ENCODE results near the gene CAPNS2. TPM values are rescaled to one million over a fixed set of nuclear protein-coding genes. Genes with fewer than 3 reads are reported as not detected.
"Not testable (repeated sequence)": the region's sequence is repeated elsewhere in the genome, so short reads cannot be mapped to it uniquely, and the experiment has no call there.

Gene CAPNS2
- total RNA-seq, 1 experiment from 2014 or later: not detected

- Mint-ChIP-seq H3K4me1 (ENCODE audit: low read depth, unreplicated experiment) (no peaks in the 10 kb centered on the region), H3K9me3 (ENCODE audit: low read depth, unreplicated experiment) (peaks cover 7% of the 10 kb centered on the region), H3K27me3 (ENCODE audit: unreplicated experiment) (no peaks in the 10 kb centered on the region), H3K4me3 (ENCODE audit: low read depth, unreplicated experiment) (no peak overlapping the region), H3K36me3 (ENCODE audit: insufficient read depth, unreplicated experiment) (no peaks in the 10 kb centered on the region), H3K27ac (ENCODE audit: unreplicated experiment) (no peak overlapping the region)
- intact Hi-C loops (cut with micrococcal nuclease; ENCODE audit: unreplicated experiment): no loop called here
- BruUV-seq (replicated peaks): no TSS peak
- CTCF ChIA-PET: no interaction called here
- DNase-seq: no peak
- TF ChIP-seq CTCF (IDR thresholded peaks at IDR 0.05; ENCODE audit: unreplicated experiment): no peak
These were observed 39.4 kb downstream of the CAPNS2 start for GRCh38 chr16:55605754-55606336.

GRCh38 chr16:55613613-55614335 lies 47.3 kb downstream of the CAPNS2 start:
- BruUV-seq (replicated peaks): no TSS peak
- CTCF ChIA-PET: no interaction called here
- Mint-ChIP-seq H3K9me3 (ENCODE audit: low read depth, unreplicated experiment) (peaks cover 16% of the 10 kb centered on the region), H3K27me3 (ENCODE audit: unreplicated experiment) (peaks cover 19% of the 10 kb centered on the region), H3K36me3 (ENCODE audit: insufficient read depth, unreplicated experiment) (no peaks in the 10 kb centered on the region), H3K4me3 (ENCODE audit: low read depth, unreplicated experiment) (no peak overlapping the region), H3K27ac (ENCODE audit: unreplicated experiment) (no peak overlapping the region), H3K4me1 (ENCODE audit: low read depth, unreplicated experiment) (no peaks in the 10 kb centered on the region)
- TF ChIP-seq CTCF (IDR thresholded peaks at IDR 0.05; ENCODE audit: unreplicated experiment): no peak
- intact Hi-C loops (cut with micrococcal nuclease; ENCODE audit: unreplicated experiment): no loop called here
- DNase-seq: no peak

- no peak for DNase-seq
- no peak for TF ChIP-seq CTCF (IDR thresholded peaks at IDR 0.05; ENCODE audit: unreplicated experiment)
- H3K27ac Mint-ChIP-seq (ENCODE audit: unreplicated experiment): no peak overlapping the region
- peaks cover 32% of the 10 kb centered on the region for H3K27me3 Mint-ChIP-seq (ENCODE audit: unreplicated experiment)
- H3K4me3 Mint-ChIP-seq (ENCODE audit: low read depth, unreplicated experiment): no peak overlapping the region
- no peaks in the 10 kb centered on the region for H3K36me3 Mint-ChIP-seq (ENCODE audit: insufficient read depth, unreplicated experiment)
- H3K4me1 Mint-ChIP-seq (ENCODE audit: low read depth, unreplicated experiment): no peaks in the 10 kb centered on the region
- intact Hi-C loops (cut with micrococcal nuclease; ENCODE audit: unreplicated experiment): no loop called here
- H3K9me3 Mint-ChIP-seq (ENCODE audit: low read depth, unreplicated experiment): peaks cover 16% of the 10 kb centered on the region
- BruUV-seq (replicated peaks): no TSS peak
- CTCF ChIA-PET: no interaction called here
These were observed 48.6 kb downstream of the CAPNS2 start for GRCh38 chr16:55615071-55615470.

GRCh38 chr16:55615670-55616069 lies 49.2 kb downstream of the CAPNS2 start:
- DNase-seq; H3K4me3 Mint-ChIP-seq (ENCODE audit: low read depth, unreplicated experiment); H3K36me3 Mint-ChIP-seq (ENCODE audit: insufficient read depth, unreplicated experiment); H3K27ac Mint-ChIP-seq (ENCODE audit: unreplicated experiment); CTCF ChIA-PET; intact Hi-C loops (cut with micrococcal nuclease; ENCODE audit: unreplicated experiment); BruUV-seq (replicated peaks); H3K4me1 Mint-ChIP-seq (ENCODE audit: low read depth, unreplicated experiment): not testable (repeated sequence)
- Mint-ChIP-seq H3K27me3 (ENCODE audit: unreplicated experiment) (peaks cover 38% of the 10 kb centered on the region), H3K9me3 (ENCODE audit: low read depth, unreplicated experiment) (peaks cover 11% of the 10 kb centered on the region)

Other genes with a start within 250 kb of the CAPNS2 start
- not detected in 2 replicates for gene IRX6, start 242.5 kb upstream of the CAPNS2 start, total RNA-seq (2022)
- not detected in 2 replicates for gene MMP2, start 87.5 kb upstream of the CAPNS2 start, total RNA-seq (2022)
- 3.9 and 10.0 TPM in 2 replicates for gene LPCAT2, start 57.6 kb upstream of the CAPNS2 start, total RNA-seq (2022)
- gene SLC6A2, start 89.3 kb downstream of the CAPNS2 start, total RNA-seq (2022): not detected in 2 replicates